Pancreas (tissue), 10 donors: Measurements from ENCODE around the gene ZNF90. TPM values are rescaled to one million over a fixed set of nuclear protein-coding genes. Genes with fewer than 3 reads are reported as not detected.
A peak's percentile ranks its signal among the peaks of the same experiment; 100 is the strongest.
"Not testable (repeated sequence)": the region's sequence is repeated elsewhere in the genome, so short reads cannot be mapped to it uniquely, and the experiment has no call there.

Experiments
- ATAC-seq, 4 donors: fragments of 200-7000 bp; cut with Tn5 transposase; one replicate each; pipeline versions ENCODE4 v1.8.0 to v1.9.1; 2020; ENCODE audit warnings: mild to moderate bottlenecking in 4 of 4, moderate library complexity in 4 of 4
- DNase-seq, 6 donors: peaks; one replicate each; pipeline ENCODE4 v3.0.0-alpha.2; 2020
- FAIRE-seq: peaks from 2 replicates; lab custom pipeline; 2012; peaks lifted over from hg19 to GRCh38; lab: Jason Lieb, UNC
- H3K27ac ChIP-seq, 4 donors: fragments of 200-600 bp; sonication (generic); 1 replicate in 3 of 4; 2 replicates in 1 of 4; pipeline versions ENCODE4 v1.5.0 to v1.8.0; 2020
- H3K27me3 ChIP-seq, 4 donors: fragments of 200-600 bp; one replicate each; pipeline ENCODE4 v1.8.0; 2021
- H3K36me3 ChIP-seq, 3 donors: fragments of 200-600 bp; sonication (generic) in 1 of 3; one replicate each; pipeline versions ENCODE4 v1.5.0 to v1.8.0; 2020 to 2021
- H3K4me1 ChIP-seq, 3 donors: fragments of 200-600 bp; one replicate each; pipeline ENCODE4 v1.8.0; 2021
- H3K4me3 ChIP-seq, 4 donors: fragments of 200-600 bp; sonication (generic) in 2 of 4; one replicate each; pipeline versions ENCODE4 v1.5.0 to v1.8.0; 2020 to 2021
- H3K9me3 ChIP-seq, 4 donors: fragments of 200-600 bp; one replicate each; pipeline ENCODE4 v1.8.0; 2021
- CTCF ChIP-seq, 4 donors: fragments of 200-600 bp; sonication (generic) in 3 of 4; IDR thresholded peaks; one replicate each; pipeline versions ENCODE4 v1.5.0 to v1.8.0; 2021; ENCODE audit warnings: antibody characterized with exemption in 4 of 4
- WGBS, 2 donors: extraction: QIAGEN DNeasy Blood & Tissue Kit; methylation state at CpG; one replicate each; pipeline ENCODE4 v1.1.7; 2013; 5-methylcytosine and 5-hydroxymethylcytosine counted together
- intact Hi-C, 3 donors: fragments of 100-400 bp; cut with DNase I; formaldehyde crosslinking; loops; one replicate each; pipeline versions ENCODE4 v1.11.1 to v1.14.2; 2022
- polyA plus RNA-seq, 2 donors: library from polyadenylated mRNA; stranded (reverse); fragments of 200-250 nt; gene quantifications; one replicate each; pipeline ENCODE4 v1.2.3, GENCODE V29; 2013
- total RNA-seq, 6 donors: library from RNA; stranded (reverse); fragmentation: NEBNext Ultra II Directional in 4 of 6; extraction: Animal tissue kit (Norgen Biotek cat#: 25700) in 4 of 6; gene quantifications; one replicate each; pipeline versions ENCODE4 v1.2.1 to v1.2.4, GENCODE V29; 2021 to 2023
- donor health status: healthy with polysubstance abuse.
- donor health status: DM: no; HTN: no; CAD: no; lungs with moderate emphysema.
- donor health status: DM: no; HTN: no; CAD: no.
- donor health status: control.
- donor health status: control.
- donor health status: Bipolar disorder and iron deficiency.
- donor health status: DM: yes; HTN: yes; CAD: no.
- donor health status: DM: no; HTN: no; CAD: no.
- donor health status: DM: no; HTN: no; CAD: no.
- donor health status: DM: yes; HTN: yes; CAD: no.

Gene ZNF90
- total and polyA plus RNA-seq, 8 donors, result 1.1 to 4.1 (median 2.8) TPM

- H3K4me3 ChIP-seq, result peak within 1 kb of the TSS; percentile 36 to 96 (median 68)
- ATAC-seq, result peak; percentile 100
- peaks cover 0 to 6% (median 0%) of the 10 kb centered on the region in 3 donors for H3K4me1 ChIP-seq
- DNase-seq, result peak; percentile 94 to 98 (median 96)
- FAIRE-seq, result peak; percentile 94
- no peaks in the 10 kb centered on the region for H3K9me3 ChIP-seq
- TF ChIP-seq CTCF (IDR thresholded peaks at IDR 0.05), result no peak
- H3K27me3 ChIP-seq, result no peaks in the 10 kb centered on the region
- WGBS, 2 donors, result 0% methylated on average over 25 of the region's 25 CpGs
- H3K27ac ChIP-seq, result peak within 1 kb of the TSS in 3 of 4 donors; percentile 44 to 61 (median 46)
- no peaks in the 10 kb centered on the region for H3K36me3 ChIP-seq
- intact Hi-C loops, result no loop called here
Measured at GRCh38 chr19:20039203-20039723, 38.5 kb upstream of the ZNF90 start, which contains the start of gene ZNF682. Gene ZNF682, minus strand, starts transcription at chr19:20039505. Its CDS starts 160 bp downstream, at chr19:20039345.

- no peak overlapping the region for H3K27ac ChIP-seq
- no peak for FAIRE-seq
- H3K9me3 ChIP-seq, result no peaks in the 10 kb centered on the region
- intact Hi-C loops, result no loop called here
- H3K36me3 ChIP-seq, result no peaks in the 10 kb centered on the region
- no peak overlapping the region for H3K4me3 ChIP-seq
- ATAC-seq, result no peak
- no peaks in the 10 kb centered on the region for H3K4me1 ChIP-seq
- WGBS, 2 donors, result 65 to 74% methylated on average over 3 of the region's 3 CpGs
- TF ChIP-seq CTCF (IDR thresholded peaks at IDR 0.05), result no peak
- H3K27me3 ChIP-seq, result peaks cover 0 to 2% (median 0%) of the 10 kb centered on the region in 4 donors
- no peak for DNase-seq
Measured at GRCh38 chr19:20044663-20045062, 33.1 kb upstream of the ZNF90 start.

- 62 to 74% methylated on average over 5 of the region's 5 CpGs for WGBS, 2 donors
- H3K4me1 ChIP-seq, H3K36me3 ChIP-seq, ATAC-seq, FAIRE-seq, H3K27me3 ChIP-seq, DNase-seq, H3K27ac ChIP-seq, intact Hi-C loops, H3K9me3 ChIP-seq, H3K4me3 ChIP-seq: not testable (repeated sequence)
Measured at GRCh38 chr19:20045742-20046141, 32.1 kb upstream of the ZNF90 start.

GRCh38 chr19:20051841-20052768, 25.7 kb upstream of the ZNF90 start:
- H3K36me3 ChIP-seq, result no peaks in the 10 kb centered on the region
- no peaks in the 10 kb centered on the region for H3K9me3 ChIP-seq
- 0 to 1% methylated on average over 43 of the region's 43 CpGs for WGBS, 2 donors
- ATAC-seq (peak; percentile 96 to 99 (median 97)), FAIRE-seq (peak; percentile 88), DNase-seq (peak; percentile 93 to 99 (median 98))
- no peak for TF ChIP-seq CTCF (IDR thresholded peaks at IDR 0.05)
- peak overlapping the region; percentile 41 to 68 (median 58) for H3K4me3 ChIP-seq
- H3K4me1 ChIP-seq, result no peaks in the 10 kb centered on the region
- intact Hi-C loops, result no loop called here
- H3K27me3 ChIP-seq, result no peaks in the 10 kb centered on the region
- peak overlapping the region; percentile 79 to 88 (median 84) for H3K27ac ChIP-seq

- H3K4me3 ChIP-seq, ATAC-seq, H3K27me3 ChIP-seq, H3K27ac ChIP-seq, H3K36me3 ChIP-seq, H3K9me3 ChIP-seq, DNase-seq, H3K4me1 ChIP-seq, FAIRE-seq, intact Hi-C loops: not testable (repeated sequence)
Measured at GRCh38 chr19:20058738-20059137, 19.1 kb upstream of the ZNF90 start.
